Right hindlimb (tissue), 1 donor: ENCODE measurements around the gene PCDH1.
"Not testable (repeated sequence)": the region's sequence is repeated elsewhere in the genome, so short reads cannot be mapped to it uniquely, and the experiment has no call there.

Experiments used
- DNase-seq: peaks from one replicate; pipeline ENCODE4 v3.0.0-alpha.2; 2018

Gene PCDH1

GRCh38 chr5:141897425-141897824 is 19.2 kb upstream of the PCDH1 start:
- no peak for DNase-seq

DNA sequence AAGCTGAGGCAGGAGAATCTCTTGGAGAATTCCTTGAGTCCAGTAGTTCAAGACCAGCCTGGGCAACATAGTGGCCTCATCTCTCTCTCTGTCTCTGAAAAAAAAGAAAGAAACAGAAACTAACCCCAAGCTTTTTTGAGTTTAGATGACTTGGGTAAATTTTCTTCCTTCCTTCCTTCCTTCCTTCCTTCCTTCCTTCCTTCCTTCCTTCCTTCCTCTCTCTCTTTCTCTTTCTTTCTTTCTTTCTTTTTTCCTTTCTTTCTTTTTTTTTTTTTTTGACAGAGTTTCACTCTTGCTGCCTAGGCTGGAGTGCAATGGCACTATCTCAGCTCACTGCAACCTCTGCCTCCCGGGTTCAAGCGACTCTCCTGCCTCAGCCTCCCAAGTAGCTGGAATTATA is 12.2 kb upstream of the PCDH1 start:
- DNase-seq, result not testable (repeated sequence)

DNA sequence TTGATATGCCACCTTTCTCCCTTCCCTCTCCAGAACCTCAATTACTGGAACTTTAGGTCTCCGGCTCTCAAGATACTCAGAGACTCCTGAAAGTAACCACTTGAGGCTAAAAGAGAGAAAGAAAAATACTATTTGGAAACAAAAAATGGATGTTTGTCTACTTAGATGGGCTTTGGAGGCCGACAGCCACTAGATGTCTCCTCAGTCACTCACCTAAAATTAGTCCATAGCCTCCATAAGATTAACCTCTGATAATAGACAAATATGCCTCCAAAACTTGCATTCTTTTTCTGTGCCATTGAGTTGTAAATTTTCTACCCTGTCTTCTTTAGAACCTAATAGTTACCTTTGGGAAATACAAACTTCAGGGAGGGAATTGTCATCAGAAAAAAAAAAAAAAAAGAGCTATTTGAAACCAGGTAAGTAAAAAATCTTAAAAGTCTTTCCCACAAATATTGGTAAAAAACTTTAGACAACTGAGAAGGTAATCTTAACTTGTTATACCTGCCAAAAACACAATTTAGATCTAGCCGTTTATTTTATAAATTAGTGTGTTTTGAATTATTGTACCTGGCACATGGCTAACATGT is 11.2 kb upstream of the PCDH1 start:
- DNase-seq, result no peak

DNA sequence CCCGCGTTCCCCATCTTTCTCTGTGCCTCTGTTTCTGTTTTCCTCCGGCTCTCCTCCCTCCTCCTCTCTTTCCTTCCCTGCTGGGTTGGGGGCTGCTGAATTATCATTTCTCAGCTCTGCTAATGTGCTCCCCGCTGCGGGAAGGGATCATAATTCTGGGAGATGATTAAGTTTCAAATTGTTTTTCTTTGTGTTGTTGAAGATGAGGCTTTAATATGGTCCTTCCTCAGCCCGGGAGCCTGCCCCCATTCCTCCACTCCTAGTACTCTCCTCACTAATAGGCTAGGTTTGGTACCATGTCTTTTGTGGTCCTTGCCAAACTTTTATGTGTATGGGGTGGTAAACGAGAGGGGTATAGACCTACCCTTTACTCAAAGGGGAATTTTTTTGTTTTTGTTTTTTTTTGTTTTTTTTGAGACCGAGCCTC is 5.7 kb upstream of the PCDH1 start:
- DNase-seq, result no peak

- peak; percentile 64 for DNase-seq
Observed at GRCh38 chr5:141883184-141883891, 5.1 kb upstream of the PCDH1 start.

DNA sequence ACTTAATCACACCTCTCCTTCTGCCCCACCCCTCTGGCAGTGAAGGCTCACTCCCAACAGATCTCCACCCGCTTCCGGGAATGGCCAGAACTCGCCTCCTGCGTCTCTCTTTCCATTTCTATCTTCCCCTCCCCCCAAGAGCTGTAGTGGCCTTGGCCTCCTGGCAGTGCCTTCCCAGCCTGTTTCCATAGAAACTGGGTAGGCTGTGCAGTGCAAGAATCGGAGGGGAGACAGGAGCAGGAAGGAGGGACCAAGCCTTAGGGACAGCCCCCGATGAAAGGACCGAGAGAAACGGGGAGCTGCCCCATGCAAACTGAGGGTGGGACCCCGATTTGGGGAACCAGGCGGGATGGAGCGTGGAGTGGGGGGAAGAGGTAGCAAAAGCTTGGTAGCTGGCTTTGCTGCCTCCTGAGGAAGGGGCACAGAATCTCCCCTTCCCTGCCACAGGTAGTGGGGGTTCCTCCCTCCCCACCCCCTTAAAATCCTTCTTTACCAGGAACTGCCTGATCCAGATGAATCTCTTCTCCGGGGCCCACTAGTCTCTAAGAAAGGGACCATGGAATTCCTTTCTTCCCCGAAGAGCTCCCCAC is 4.5 kb upstream of the PCDH1 start:
- no peak for DNase-seq

- no peak for DNase-seq
Observed at GRCh38 chr5:141881886-141882285, 3.7 kb upstream of the PCDH1 start.

DNA sequence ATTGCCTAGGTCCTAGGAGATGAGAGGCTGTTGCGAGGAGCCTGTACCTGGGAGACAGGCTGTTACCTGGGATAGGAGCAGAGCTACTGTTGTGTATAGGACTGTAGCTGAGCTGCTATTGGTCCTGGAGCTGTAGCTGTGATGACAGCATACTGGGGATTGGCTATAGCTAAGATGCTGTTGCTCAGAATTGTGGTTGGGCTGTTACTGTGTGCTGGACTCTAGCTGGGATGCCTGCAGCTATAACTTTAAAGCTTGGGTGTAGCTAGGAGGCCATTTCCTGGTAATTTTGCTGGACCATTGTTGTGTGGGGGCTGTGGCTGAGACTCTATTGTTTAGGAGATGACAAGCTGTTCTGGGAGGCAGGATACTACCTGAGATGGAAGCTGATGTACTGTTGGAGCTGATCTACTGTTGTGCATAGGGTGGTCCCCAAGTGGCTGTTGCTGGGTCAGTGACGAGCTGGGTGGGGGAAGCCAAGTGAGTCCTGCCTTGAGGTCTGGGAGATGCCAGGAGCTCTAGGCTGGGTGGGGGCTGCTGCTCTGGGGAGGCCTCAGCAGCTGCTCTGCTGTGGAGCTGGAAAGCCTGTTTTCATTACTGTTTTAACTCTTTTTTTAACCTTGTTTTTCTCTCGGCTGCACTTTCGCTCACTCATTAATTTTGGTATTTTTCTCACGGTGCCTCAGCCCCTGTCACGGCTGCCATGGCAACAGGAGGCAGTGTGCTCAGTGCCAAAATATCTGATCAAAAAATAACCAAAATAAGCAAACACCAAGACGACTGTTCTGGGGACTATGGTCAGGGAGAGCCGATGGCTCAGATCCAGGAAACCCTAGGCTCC is 3.0 kb upstream of the PCDH1 start:
- no peak for DNase-seq

GRCh38 chr5:141879941-141880738 is 1.9 kb upstream of the PCDH1 start:
- no peak for DNase-seq

DNA sequence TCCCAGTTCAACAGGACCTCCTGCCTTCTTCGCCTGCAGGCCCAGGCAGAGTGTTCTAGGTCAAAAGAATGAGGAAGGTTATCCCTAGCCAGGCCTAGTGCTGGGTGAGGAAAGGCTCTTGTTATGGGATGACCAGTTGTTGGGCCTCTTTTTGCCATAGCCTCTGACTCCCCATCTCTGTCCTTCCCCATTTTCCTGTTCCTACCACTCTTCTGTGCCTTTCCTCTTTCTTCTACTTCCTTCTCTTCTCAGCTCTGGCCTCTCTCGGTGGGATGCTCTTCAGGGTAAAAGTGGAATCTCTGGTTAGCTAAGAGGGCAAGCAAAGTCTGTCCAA is 1.2 kb upstream of the PCDH1 start:
- DNase-seq, result no peak

DNA sequence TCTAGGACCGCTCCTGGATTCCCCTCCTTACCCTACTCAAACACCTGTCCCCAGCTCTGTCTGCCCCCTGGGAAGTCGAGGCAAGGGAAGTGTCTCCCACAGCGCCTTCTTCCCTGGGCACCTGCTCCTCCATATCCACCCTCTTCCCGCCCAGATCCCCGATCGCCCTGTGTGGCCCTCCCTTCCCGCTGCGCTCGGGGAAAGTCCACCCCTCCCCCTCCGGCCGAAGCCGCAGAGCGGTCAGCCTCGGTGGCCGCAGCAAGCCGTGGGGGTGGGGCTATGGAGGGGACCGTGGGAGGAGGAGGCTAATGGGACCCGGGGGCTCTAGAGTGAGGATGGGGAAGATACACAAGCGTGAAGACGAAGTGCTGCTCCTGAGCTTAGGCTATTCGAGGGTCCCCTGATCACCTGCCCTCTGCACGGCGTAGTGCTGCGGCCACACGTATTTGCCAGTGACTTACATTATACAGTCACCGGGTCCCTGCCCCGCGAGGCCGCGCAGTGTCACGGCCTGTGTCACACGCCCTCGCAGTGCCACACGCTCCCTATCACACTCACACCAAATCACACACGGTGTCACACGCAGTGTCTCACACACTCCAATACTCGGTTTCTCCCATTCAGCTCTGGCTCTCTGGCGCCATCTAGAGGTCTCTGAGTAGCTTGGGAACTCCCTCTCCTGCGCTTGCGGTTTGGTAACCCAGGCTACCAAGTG is 658 bp upstream of the PCDH1 start:
- peak; percentile 88 for DNase-seq

GRCh38 chr5:141877356-141878185 is 639 bp downstream of the PCDH1 start:
- no peak for DNase-seq

DNA sequence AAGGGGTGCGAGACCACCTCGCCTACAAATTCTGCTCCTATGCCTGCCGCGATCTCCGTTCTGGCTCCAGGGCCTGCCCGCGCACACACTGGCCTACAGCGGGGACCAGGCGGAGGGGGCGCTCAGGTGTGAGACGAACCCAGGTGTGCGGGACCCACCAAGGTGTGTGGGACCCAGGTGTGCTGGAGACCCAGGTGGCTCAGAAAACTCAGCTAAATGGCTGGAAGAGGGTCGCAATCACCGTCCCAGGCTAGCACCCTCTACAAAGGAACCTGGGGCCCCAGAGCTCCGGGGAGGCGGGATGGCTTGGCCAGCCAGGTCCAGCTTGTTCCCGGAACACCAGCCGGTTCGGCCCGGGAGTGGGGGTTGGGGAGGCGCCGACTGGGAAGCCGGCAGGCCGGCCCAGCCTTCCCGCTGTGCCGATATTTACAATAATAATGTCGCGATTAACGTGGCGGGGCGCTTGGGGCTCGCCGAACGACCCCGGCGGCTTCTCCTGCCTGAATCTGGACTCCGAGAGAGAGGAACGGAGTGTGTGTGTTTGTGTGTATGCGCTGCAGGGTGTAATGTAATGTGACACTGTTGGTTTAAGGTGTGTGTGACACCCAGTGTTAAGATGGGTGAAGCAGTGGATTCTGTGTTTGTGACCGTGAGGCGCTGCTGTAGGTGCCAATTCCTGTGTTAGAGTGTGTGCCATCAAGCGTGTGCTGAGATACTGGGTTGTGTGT is 1.4 kb downstream of the PCDH1 start:
- DNase-seq, result no peak

- no peak for DNase-seq
Observed at GRCh38 chr5:141875795-141876627, 2.2 kb downstream of the PCDH1 start.

DNA sequence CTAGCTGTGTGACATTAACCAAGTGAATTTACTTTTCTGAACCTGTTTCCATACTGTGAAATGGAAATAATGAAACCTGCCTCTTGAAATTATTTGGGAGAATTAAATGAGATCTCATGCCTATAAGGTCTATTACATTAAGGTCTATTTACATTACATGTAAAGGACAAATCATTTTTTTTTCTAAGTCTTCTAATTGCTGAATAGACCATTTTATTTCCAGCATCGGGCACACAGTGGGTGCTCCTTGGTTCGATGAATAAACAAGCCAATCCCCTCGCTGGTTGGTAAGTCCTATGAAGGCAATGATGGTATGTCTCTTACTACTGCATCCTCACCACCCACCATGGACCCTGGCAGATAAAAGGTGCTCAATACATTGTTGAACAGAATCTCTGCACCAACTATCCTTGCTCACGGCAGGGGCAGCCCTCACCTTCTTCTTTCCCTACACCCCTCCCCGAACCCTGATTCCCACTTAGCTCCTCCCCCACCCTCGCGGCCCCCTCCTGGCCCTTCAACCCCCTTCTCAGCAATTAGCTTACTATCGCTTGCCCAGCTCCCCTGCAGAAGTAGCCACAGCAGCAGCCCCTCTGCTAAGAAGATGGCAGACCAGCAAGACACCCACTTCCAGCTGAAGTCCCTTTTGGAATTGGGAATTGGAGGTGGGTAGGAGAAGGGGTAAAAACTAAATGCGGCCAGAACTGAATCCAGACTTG is 3.0 kb downstream of the PCDH1 start:
- no peak for DNase-seq

GRCh38 chr5:141874262-141874964 is 3.8 kb downstream of the PCDH1 start:
- no peak for DNase-seq

DNA sequence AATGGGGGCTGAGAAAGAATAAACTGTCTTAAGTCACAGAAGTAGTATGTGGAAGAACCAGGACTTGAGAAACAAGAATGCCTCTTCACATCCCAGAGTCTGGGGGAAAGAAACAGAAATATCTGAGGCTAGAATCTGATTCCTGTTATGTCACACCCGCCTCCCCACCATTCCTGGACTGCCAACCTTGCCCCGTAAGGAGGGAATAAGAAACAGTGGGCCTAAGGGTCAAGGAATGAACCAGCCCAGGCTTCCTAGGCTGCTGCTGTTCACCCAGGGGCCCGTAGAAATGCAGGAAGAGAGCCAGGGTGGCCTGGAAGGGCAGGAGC is 4.3 kb downstream of the PCDH1 start:
- DNase-seq, result no peak
